ENCODE measurements around the gene ZPBP.

- TF ChIP-seq CTCF (IDR thresholded peaks at IDR 0.05) (no peak), POLR2A (IDR thresholded peaks at IDR 0.05) (no peak)
Measured at GRCh38 chr7:49894543-49894942, 198.5 kb downstream of the ZPBP start.

Data from right lobe of liver (tissue), 4 donors.